KOPT-K1 (cell line): Measurements from ENCODE around the gene RAD9A.

ENCODE experiments used
- H3K27ac ChIP-seq: fragments of 200-600 bp; sonication (generic); 2 replicates; pipeline ENCODE4 v1.5.1; 2016; ENCODE audit warnings: antibody characterized with exemption, mild to moderate bottlenecking, low read depth, low read length; ENCODE audit not compliant: poor library complexity, severe bottlenecking
- H3K36me3 ChIP-seq: fragments of 200-600 bp; sonication (generic); 2 replicates; pipeline ENCODE4 v1.5.1; 2017; ENCODE audit warnings: antibody characterized with exemption, mild to moderate bottlenecking, low read length, moderate library complexity; ENCODE audit not compliant: insufficient read depth
- H3K9me3 ChIP-seq: fragments of 200-600 bp; sonication (generic); 2 replicates; pipeline ENCODE4 v1.5.1; 2017; ENCODE audit warnings: antibody characterized with exemption, low read length, mild to moderate bottlenecking; ENCODE audit not compliant: insufficient read depth, poor library complexity, severe bottlenecking

Gene RAD9A

GRCh38 chr11:67391304-67392182 lies at the start of gene RAD9A:
RAD9A (plus strand) TSS chr11:67391986; CDS start chr11:67392045, 59 bp downstream.
- no peaks in the 10 kb centered on the region for H3K9me3 ChIP-seq
- peaks cover 33% of the 10 kb centered on the region for H3K36me3 ChIP-seq
- peak within 1 kb of the TSS; percentile 88 for H3K27ac ChIP-seq

DNA sequence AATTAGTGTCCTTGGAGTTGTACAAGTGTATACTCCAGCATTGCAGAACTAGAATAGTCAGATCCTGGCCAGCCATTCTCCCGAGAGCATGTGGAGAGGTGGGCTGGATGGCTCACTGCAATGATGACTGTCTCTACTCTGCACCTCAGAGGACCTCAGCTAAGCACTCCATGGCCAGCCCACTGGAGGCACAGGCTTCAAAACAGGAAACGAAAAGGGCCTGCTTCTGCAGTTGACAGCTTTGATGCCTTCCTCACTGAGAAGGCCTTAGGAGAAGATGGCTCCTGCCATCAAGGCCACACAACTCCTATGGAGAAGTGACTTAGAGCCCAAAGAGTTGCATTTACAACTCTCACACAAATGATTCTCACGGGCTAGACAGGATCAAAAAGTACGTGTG lies 47.5 kb upstream of the RAD9A start:
- Histone ChIP-seq H3K27ac (no peak overlapping the region), H3K36me3 (no peaks in the 10 kb centered on the region)

GRCh38 chr11:67345247-67345919 lies 46.4 kb upstream of the RAD9A start:
- Histone ChIP-seq H3K36me3 (no peaks in the 10 kb centered on the region), H3K9me3 (no peaks in the 10 kb centered on the region), H3K27ac (no peak overlapping the region)

More for the DNA sequence above, 47.5 kb upstream of the RAD9A start:
- no peaks in the 10 kb centered on the region for H3K9me3 ChIP-seq

DNA sequence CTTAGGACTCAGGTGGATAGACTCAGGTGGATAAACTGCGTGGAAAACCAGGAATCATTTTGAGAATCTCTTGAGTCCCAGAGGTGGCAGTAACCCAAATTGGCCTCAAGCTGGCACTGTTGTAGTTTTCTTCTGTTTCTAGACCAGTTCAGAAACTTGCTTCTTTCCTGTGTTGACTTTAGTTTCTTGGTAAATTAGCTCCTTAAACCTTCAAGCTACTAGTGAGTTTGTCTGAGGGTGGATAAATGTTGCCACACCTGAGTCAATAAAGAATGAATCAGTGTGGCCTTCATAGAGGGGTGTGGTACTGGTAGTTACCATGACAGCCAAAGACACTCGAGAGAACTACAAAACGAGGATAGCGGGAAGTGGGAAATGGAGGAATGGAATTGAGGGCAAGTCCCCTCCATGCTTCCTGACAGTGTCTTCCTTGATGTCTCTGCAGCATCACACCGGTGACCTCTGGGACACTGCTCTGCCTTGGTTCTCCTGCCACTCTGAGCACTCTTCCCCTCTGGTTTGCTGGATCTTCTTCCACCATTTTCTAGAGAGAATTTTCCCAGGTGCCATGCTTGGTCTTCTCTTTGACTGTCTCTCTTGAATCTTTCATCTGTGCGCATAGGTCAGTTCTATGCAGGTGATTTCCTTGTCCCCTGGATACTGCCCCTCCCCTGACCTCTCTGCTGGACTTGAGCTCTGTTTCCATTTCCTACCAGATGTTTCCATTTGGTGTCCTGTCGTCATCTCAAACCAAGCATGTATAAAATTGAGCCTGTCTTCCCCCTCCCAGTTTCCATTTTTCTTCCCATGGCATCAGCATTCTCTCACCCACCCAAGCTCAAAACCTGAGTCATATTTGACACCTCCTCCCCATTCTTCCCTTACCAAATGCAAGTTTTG lies 45.6 kb upstream of the RAD9A start:
- Histone ChIP-seq H3K9me3 (no peaks in the 10 kb centered on the region), H3K27ac (no peak overlapping the region), H3K36me3 (no peaks in the 10 kb centered on the region)

DNA sequence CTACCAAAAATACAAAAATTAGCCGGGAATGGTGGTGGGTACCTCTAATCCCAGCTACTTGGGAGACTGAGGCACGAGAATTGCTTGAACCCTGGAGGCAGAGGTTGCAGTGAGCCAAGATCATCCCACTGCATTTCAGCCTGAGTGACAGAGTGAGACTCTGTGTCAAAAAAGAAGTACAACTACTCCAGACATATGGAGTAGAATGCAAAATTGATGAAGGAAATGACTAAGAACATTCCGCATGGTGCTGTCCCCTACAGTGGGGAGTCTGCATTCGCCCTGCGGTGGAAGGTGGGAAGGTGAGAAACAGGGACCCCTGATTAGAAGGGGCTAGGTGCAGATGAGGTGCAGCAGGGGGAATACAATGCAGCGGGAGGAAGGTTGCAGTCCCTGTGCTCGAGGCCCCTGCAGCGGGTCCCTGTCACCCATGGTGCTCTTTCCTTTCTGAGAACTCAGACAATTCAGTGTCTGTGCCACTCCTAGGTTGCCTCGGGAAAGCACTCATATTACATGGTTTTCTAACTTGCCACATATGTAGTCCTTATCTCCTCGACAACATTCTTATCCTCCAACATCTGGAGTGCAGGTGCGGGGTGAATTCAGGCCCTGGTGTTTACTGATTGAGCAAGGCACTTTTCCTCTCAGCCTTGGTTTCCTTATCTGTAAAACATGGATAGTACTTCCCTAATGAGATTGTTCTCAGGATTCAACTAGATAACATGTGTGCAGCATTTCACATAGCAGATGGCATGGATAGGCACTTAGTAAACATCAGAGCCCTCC lies 43.6 kb upstream of the RAD9A start:
- Histone ChIP-seq H3K9me3 (no peaks in the 10 kb centered on the region), H3K27ac (no peak overlapping the region), H3K36me3 (no peaks in the 10 kb centered on the region)

DNA sequence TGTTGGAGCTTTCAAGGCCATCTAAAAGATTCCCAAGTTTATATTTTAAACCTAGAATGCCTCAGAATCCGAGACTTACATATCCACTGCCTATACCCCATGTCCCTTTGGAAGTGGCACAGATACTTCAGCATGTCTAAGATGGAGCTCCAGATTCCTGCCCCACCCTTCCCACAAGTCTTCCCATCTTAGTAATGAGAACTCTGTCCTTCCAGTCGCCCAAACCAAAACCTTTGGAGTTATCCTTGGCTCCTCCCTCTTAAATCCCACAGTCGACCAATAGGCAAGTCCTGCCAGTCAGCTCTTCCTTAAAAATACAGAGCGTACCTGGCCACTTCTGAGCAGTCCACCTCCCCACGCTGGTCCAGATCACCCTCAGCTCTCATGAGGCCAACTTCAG lies 42.8 kb upstream of the RAD9A start:
- no peaks in the 10 kb centered on the region for H3K36me3 ChIP-seq
- no peaks in the 10 kb centered on the region for H3K9me3 ChIP-seq
- no peak overlapping the region for H3K27ac ChIP-seq

DNA sequence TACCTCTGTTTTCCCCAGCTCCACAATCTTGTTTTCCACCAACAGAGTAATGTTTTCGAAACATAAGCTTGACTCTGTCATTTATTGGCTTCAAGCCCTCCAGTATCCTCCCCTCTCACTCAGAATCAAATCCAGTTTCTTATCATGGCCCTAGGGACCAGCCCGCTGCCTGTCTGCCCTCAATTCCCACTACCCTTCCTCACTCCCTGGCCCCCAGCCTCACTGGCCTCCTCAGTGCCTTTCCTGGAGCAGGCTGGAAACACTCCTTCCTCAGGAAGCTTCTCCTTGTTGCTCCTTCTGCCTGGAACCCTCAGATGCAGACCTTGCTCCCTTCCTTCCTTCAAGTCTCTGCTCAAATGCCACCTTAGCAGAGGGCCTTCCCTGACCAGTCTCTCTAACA lies 42.3 kb upstream of the RAD9A start:
- no peaks in the 10 kb centered on the region for H3K9me3 ChIP-seq
- H3K36me3 ChIP-seq, result no peaks in the 10 kb centered on the region
- no peak overlapping the region for H3K27ac ChIP-seq

DNA sequence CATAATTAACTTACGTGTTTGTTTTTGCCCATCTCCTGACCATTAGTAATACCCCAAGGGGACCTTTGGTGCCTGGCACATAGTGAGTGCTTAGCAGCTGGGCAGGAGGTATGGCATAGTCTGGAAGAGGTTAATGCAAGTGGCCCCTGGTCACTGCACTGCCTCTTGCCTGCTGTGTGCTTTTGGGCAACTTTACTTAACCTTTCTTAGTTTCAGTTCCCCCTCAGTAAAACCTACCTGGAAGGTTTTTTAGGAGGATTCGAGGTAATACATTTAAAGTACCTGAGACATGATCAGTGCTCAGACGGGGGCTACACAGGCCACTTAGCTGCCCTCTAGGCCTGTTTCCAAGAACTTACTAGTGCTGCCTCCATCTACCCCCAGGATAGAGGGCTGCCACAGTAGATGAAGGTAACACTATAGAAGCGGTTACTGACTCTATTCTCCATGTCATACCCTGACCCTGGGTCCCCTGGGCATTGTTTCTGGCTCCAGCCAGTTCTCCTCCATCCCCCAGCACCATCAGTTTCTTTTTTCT lies 41.8 kb upstream of the RAD9A start:
- Histone ChIP-seq H3K27ac (no peak overlapping the region), H3K36me3 (no peaks in the 10 kb centered on the region), H3K9me3 (no peaks in the 10 kb centered on the region)

- Histone ChIP-seq H3K27ac (peak overlapping the region; percentile 0), H3K36me3 (no peaks in the 10 kb centered on the region), H3K9me3 (no peaks in the 10 kb centered on the region)
These were observed 40.3 kb upstream of the RAD9A start for GRCh38 chr11:67351275-67352005.

GRCh38 chr11:67352546-67353316 lies 39.1 kb upstream of the RAD9A start:
- Histone ChIP-seq H3K27ac (peak overlapping the region; percentile 94), H3K9me3 (no peaks in the 10 kb centered on the region), H3K36me3 (no peaks in the 10 kb centered on the region)

GRCh38 chr11:67353317-67354074 lies 38.3 kb upstream of the RAD9A start, which contains the start of gene POLD4:
POLD4 (minus strand) TSS chr11:67353546; CDS start chr11:67353399, 147 bp downstream.
- Histone ChIP-seq H3K36me3 (no peaks in the 10 kb centered on the region), H3K9me3 (no peaks in the 10 kb centered on the region), H3K27ac (peak within 1 kb of the TSS; percentile 94)
